Astrocyte (in vitro differentiated cells and primary cell): ENCODE measurements around the gene KIF25. TPM values are rescaled to one million over a fixed set of nuclear protein-coding genes. Genes with fewer than 3 reads are reported as not detected.

Experiments
- DNase-seq: peaks from one replicate; pipeline ENCODE4 v3.0.0-alpha.2; 2010; ENCODE audit warnings: low read depth
- FAIRE-seq: peaks from 2 replicates; lab custom pipeline; 2011; peaks lifted over from hg19 to GRCh38; lab: Jason Lieb, UNC
- H2AFZ ChIP-seq: 2 replicates; pipeline ENCODE4 v1.6.0; 2012; ENCODE audit warnings: low read depth, low read length, inconsistent platforms
- H3K27ac ChIP-seq: 2 replicates; pipeline ENCODE4 v1.5.1; 2011; ENCODE audit warnings: low read depth, low read length, inconsistent platforms
- H3K27me3 ChIP-seq: 2 replicates; pipeline ENCODE4 v1.6.0; 2011; ENCODE audit warnings: low read length, inconsistent platforms; ENCODE audit not compliant: insufficient read depth
- H3K36me3 ChIP-seq: 2 replicates; pipeline ENCODE4 v1.5.1; 2011; ENCODE audit warnings: low read length, inconsistent platforms; ENCODE audit not compliant: insufficient read depth
- H3K4me1 ChIP-seq: 2 replicates; pipeline ENCODE4 v1.5.1; 2011; ENCODE audit warnings: low read length, inconsistent platforms; ENCODE audit not compliant: insufficient read depth
- H3K4me2 ChIP-seq: 2 replicates; pipeline ENCODE4 v1.6.0; 2012; ENCODE audit warnings: low read length, inconsistent platforms
- H3K4me3 ChIP-seq: 2 replicates; pipeline ENCODE4 v1.5.1; 2011; ENCODE audit warnings: low read depth, mild to moderate bottlenecking, low read length, inconsistent platforms; ENCODE audit not compliant: insufficient read depth
- H3K79me2 ChIP-seq: 2 replicates; pipeline ENCODE4 v1.6.0; 2012; ENCODE audit warnings: mild to moderate bottlenecking, low read length, inconsistent platforms; ENCODE audit not compliant: insufficient read depth
- H3K9ac ChIP-seq: 2 replicates; pipeline ENCODE4 v1.6.0; 2012; ENCODE audit warnings: mild to moderate bottlenecking, low read length, inconsistent platforms
- H3K9me3 ChIP-seq: 2 replicates; pipeline ENCODE4 v1.5.1; 2012; ENCODE audit warnings: low read depth, mild to moderate bottlenecking, low read length, inconsistent platforms; ENCODE audit not compliant: insufficient read depth
- H4K20me1 ChIP-seq: 2 replicates; pipeline ENCODE4 v1.6.0; 2012; ENCODE audit warnings: low read length, inconsistent platforms; ENCODE audit not compliant: insufficient read depth
- H3K27ac Mint-ChIP-seq: one replicate; pipeline ENCODE4 v1.8.0; 2021; ENCODE audit warnings: mild to moderate bottlenecking, mixed read lengths; ENCODE audit not compliant: unreplicated experiment
- H3K27me3 Mint-ChIP-seq: one replicate; pipeline ENCODE4 v1.8.0; 2021; ENCODE audit warnings: low read depth, mixed read lengths; ENCODE audit not compliant: unreplicated experiment
- H3K36me3 Mint-ChIP-seq: one replicate; pipeline ENCODE4 v1.8.0; 2021; ENCODE audit warnings: low read depth, mixed read lengths; ENCODE audit not compliant: unreplicated experiment
- H3K4me1 Mint-ChIP-seq: one replicate; pipeline ENCODE4 v1.8.0; 2021; ENCODE audit warnings: low read depth, mixed read lengths; ENCODE audit not compliant: unreplicated experiment
- H3K4me3 Mint-ChIP-seq: one replicate; pipeline ENCODE4 v1.8.0; 2021; ENCODE audit warnings: mild to moderate bottlenecking, moderate library complexity, mixed read lengths; ENCODE audit not compliant: unreplicated experiment
- H3K9me3 Mint-ChIP-seq: one replicate; pipeline ENCODE4 v1.8.0; 2021; ENCODE audit warnings: mild to moderate bottlenecking, mixed read lengths; ENCODE audit not compliant: unreplicated experiment
- EZH2 ChIP-seq: IDR thresholded peaks from 2 replicates; pipeline ENCODE4 v1.6.1; 2012; ENCODE audit warnings: mild to moderate bottlenecking, low read length, inconsistent platforms; ENCODE audit not compliant: insufficient read depth
- total RNA-seq: library from RNA; stranded (reverse); gene quantifications from 2 replicates; pipeline ENCODE4 v1.2.1, GENCODE V29; 2021
- TF ChIP-seq, protein P1 (sequence below): IDR thresholded peaks from 2 replicates; pipeline ENCODE4 v1.5.1; 2011; ENCODE audit warnings: low read depth, mild to moderate bottlenecking, inconsistent platforms, low read length, moderate library complexity; ENCODE audit not compliant: insufficient read depth

KIF25 gene
- total RNA-seq, 1 donor from 2014 or later: not detected

DNA sequence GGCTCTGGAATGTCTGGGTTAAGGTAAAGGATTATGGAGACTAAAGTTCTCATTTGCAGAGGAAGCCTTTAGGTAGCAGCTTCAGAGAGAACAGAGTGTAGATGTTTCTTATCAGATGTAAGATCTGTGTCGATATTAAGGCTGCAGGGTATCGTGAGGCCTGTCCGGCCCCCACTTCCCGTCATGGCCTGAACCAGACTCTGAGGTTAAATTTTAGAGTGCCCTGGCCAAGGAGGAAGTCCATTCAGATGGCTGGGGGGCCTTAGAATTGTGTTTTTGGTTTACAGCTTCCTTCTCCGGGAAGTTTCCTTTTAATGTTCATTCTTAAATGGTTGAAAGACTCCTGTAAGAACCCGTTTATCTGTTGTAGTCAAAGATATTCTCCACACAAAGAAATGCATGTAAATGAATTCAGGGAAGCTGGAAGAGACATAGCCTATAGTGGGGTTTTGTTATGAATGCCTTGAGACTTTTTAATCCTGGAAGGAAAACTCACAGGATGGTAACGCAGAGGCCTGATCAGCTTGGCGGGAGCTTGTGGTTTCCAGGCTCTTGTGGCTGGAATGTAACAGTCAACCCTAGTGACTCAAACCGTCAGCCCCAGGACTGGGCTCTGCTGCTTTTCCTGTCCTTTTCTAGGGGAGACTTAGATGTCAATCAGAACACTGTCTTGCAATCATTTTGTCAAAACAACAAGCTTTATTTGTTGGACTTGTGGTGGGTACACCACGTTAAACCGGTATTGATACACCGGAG lies 34.7 kb downstream of the KIF25 start:
- Histone ChIP-seq H3K4me3 (no peak overlapping the region), H3K79me2 (no peaks in the 10 kb centered on the region), H3K4me1 (peaks cover 25% of the 10 kb centered on the region), H3K9ac (peak overlapping the region; percentile 52), H3K27ac (peak overlapping the region; percentile 65), H2AFZ (peak overlapping the region; percentile 29), H4K20me1 (no peaks in the 10 kb centered on the region), H3K4me2 (peak overlapping the region; percentile 69), H3K9me3 (no peaks in the 10 kb centered on the region), H3K36me3 (no peaks in the 10 kb centered on the region), H3K27me3 (no peaks in the 10 kb centered on the region)
- H3K9me3 Mint-ChIP-seq: peaks cover 7% of the 10 kb centered on the region
- peak; percentile 88 for DNase-seq
- H3K4me3 Mint-ChIP-seq: no peak overlapping the region
- H3K4me1 Mint-ChIP-seq: peaks cover 25% of the 10 kb centered on the region
- peak; percentile 91 for FAIRE-seq
- TF ChIP-seq, protein P1, sequence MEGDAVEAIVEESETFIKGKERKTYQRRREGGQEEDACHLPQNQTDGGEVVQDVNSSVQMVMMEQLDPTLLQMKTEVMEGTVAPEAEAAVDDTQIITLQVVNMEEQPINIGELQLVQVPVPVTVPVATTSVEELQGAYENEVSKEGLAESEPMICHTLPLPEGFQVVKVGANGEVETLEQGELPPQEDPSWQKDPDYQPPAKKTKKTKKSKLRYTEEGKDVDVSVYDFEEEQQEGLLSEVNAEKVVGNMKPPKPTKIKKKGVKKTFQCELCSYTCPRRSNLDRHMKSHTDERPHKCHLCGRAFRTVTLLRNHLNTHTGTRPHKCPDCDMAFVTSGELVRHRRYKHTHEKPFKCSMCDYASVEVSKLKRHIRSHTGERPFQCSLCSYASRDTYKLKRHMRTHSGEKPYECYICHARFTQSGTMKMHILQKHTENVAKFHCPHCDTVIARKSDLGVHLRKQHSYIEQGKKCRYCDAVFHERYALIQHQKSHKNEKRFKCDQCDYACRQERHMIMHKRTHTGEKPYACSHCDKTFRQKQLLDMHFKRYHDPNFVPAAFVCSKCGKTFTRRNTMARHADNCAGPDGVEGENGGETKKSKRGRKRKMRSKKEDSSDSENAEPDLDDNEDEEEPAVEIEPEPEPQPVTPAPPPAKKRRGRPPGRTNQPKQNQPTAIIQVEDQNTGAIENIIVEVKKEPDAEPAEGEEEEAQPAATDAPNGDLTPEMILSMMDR: peak; percentile 52
- no peak for TF ChIP-seq EZH2
- no peaks in the 10 kb centered on the region for H3K27me3 Mint-ChIP-seq
- H3K36me3 Mint-ChIP-seq: no peaks in the 10 kb centered on the region
- peak overlapping the region; percentile 92 for H3K27ac Mint-ChIP-seq

DNA sequence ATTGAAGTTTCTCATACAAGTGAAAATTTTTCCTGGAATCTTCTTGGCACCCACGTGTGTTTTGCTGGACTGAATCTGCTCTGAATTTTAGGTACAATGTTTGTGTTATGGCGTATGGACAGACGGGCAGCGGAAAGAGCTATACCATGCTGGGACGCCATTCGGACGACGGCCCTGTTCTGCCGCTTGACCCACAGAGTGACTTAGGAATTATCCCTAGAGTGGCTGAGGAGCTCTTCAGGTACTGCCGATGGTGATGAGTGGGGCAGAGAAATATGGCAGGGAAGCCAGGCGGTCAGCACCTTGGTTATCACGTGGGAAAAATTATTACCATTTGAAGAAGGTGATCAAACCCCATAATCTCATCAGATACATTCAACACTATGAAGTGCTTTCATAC lies 36.3 kb downstream of the KIF25 start:
- no peaks in the 10 kb centered on the region for H3K27me3 Mint-ChIP-seq
- no peak overlapping the region for H3K4me3 Mint-ChIP-seq
- FAIRE-seq: no peak
- Histone ChIP-seq H3K27me3 (no peaks in the 10 kb centered on the region), H3K79me2 (no peaks in the 10 kb centered on the region), H3K4me2 (no peak overlapping the region), H2AFZ (no peak overlapping the region), H3K36me3 (no peaks in the 10 kb centered on the region), H3K9me3 (peaks cover 6% of the 10 kb centered on the region), H4K20me1 (no peaks in the 10 kb centered on the region), H3K27ac (no peak overlapping the region), H3K9ac (no peak overlapping the region), H3K4me3 (no peak overlapping the region), H3K4me1 (peaks cover 25% of the 10 kb centered on the region)
- TF ChIP-seq, protein P1: no peak
- no peak for TF ChIP-seq EZH2
- peaks cover 25% of the 10 kb centered on the region for H3K4me1 Mint-ChIP-seq
- H3K9me3 Mint-ChIP-seq: peaks cover 13% of the 10 kb centered on the region
- no peak overlapping the region for H3K27ac Mint-ChIP-seq
- no peak for DNase-seq
- no peaks in the 10 kb centered on the region for H3K36me3 Mint-ChIP-seq

DNA sequence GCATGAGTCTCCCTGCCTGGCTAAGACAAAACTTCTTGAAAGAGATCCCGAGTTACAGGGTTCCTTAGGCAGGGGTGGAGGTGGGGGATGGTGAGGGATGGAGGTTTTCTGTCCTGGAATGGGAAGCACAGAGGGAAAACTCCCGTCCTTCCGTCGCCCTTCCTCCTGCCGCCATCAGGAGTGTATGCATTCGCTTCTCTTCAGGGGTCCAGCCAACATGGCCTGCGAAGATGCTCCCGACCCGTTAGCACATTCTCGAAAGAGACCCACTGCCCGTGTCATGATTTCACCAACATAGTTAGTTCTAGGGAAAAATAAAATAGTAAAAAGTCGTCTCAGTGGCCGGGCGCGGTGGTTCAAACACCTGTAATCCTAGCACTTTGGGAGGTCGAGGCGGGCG lies 37.1 kb downstream of the KIF25 start:
- Histone ChIP-seq H3K4me1 (peaks cover 25% of the 10 kb centered on the region), H3K4me2 (no peak overlapping the region), H3K27me3 (no peaks in the 10 kb centered on the region), H3K79me2 (no peaks in the 10 kb centered on the region), H3K27ac (no peak overlapping the region), H3K36me3 (no peaks in the 10 kb centered on the region), H3K4me3 (no peak overlapping the region), H3K9ac (no peak overlapping the region), H4K20me1 (no peaks in the 10 kb centered on the region), H3K9me3 (peaks cover 11% of the 10 kb centered on the region), H2AFZ (no peak overlapping the region)
- no peak overlapping the region for H3K4me3 Mint-ChIP-seq
- H3K4me1 Mint-ChIP-seq: peaks cover 25% of the 10 kb centered on the region
- H3K9me3 Mint-ChIP-seq: peaks cover 17% of the 10 kb centered on the region
- no peak for TF ChIP-seq EZH2
- TF ChIP-seq, protein P1: no peak
- no peak overlapping the region for H3K27ac Mint-ChIP-seq
- DNase-seq (no peak), FAIRE-seq (no peak)
- no peaks in the 10 kb centered on the region for H3K27me3 Mint-ChIP-seq
- H3K36me3 Mint-ChIP-seq: no peaks in the 10 kb centered on the region
